Muscle layer of colon (tissue), 2 donors: ENCODE data around the gene RIMKLA.

Experiments
- H3K27ac ChIP-seq: one replicate; pipeline ENCODE4 v1.7.0; 2013; ENCODE audit warnings: low read depth, mild to moderate bottlenecking, low read length, moderate library complexity
- H3K27me3 ChIP-seq, 2 donors: one replicate each; pipeline ENCODE4 v1.7.0; 2013; ENCODE audit warnings: low read length in 2 of 2, mild to moderate bottlenecking in 2 of 2; ENCODE audit not compliant: insufficient read depth in 2 of 2, control insufficient read depth in 1 of 2
- H3K36me3 ChIP-seq: one replicate; pipeline ENCODE4 v1.7.0; 2013; ENCODE audit warnings: mild to moderate bottlenecking, low read length; ENCODE audit not compliant: insufficient read depth
- H3K4me1 ChIP-seq: one replicate; pipeline ENCODE4 v1.7.0; 2013; ENCODE audit warnings: mild to moderate bottlenecking, low read length; ENCODE audit not compliant: insufficient read depth
- H3K4me3 ChIP-seq, 2 donors: one replicate each; pipeline ENCODE4 v1.7.0; 2013; ENCODE audit warnings: low read length in 2 of 2, low read depth in 1 of 2, mild to moderate bottlenecking in 1 of 2, moderate library complexity in 1 of 2
- H3K9ac ChIP-seq: one replicate; pipeline ENCODE4 v1.7.0; 2013; ENCODE audit warnings: low read length
- H3K9me3 ChIP-seq: one replicate; pipeline ENCODE4 v1.7.0; 2013; ENCODE audit warnings: mild to moderate bottlenecking, low read length
- donor health status: abdominal sarcoma.
- donor health status: Adenocarcinoma of cecum.

The RIMKLA gene

GRCh38 chr1:42348498-42348897 is 32.1 kb upstream of the RIMKLA start:
- Histone ChIP-seq H3K9ac (no peak overlapping the region), H3K36me3 (no peaks in the 10 kb centered on the region), H3K27me3 (no peaks in the 10 kb centered on the region), H3K4me3 (no peak overlapping the region), H3K9me3 (no peaks in the 10 kb centered on the region), H3K27ac (no peak overlapping the region), H3K4me1 (no peaks in the 10 kb centered on the region)

- H3K27me3 ChIP-seq: no peaks in the 10 kb centered on the region
- no peaks in the 10 kb centered on the region for H3K36me3 ChIP-seq
- H3K4me1 ChIP-seq: no peaks in the 10 kb centered on the region
- no peak overlapping the region for H3K27ac ChIP-seq
- H3K9me3 ChIP-seq: no peaks in the 10 kb centered on the region
- H3K4me3 ChIP-seq: no peak overlapping the region
- H3K9ac ChIP-seq: no peak overlapping the region
Measured at GRCh38 chr1:42350086-42350485, 30.5 kb upstream of the RIMKLA start.

GRCh38 chr1:42358791-42359190 is 21.8 kb upstream of the RIMKLA start:
- no peak overlapping the region for H3K4me3 ChIP-seq
- H3K4me1 ChIP-seq: no peaks in the 10 kb centered on the region
- no peaks in the 10 kb centered on the region for H3K27me3 ChIP-seq
- no peaks in the 10 kb centered on the region for H3K36me3 ChIP-seq
- H3K9ac ChIP-seq: no peak overlapping the region
- no peaks in the 10 kb centered on the region for H3K9me3 ChIP-seq
- no peak overlapping the region for H3K27ac ChIP-seq

GRCh38 chr1:42359466-42359865 is 21.1 kb upstream of the RIMKLA start:
- Histone ChIP-seq H3K27me3 (no peaks in the 10 kb centered on the region), H3K9me3 (no peaks in the 10 kb centered on the region), H3K36me3 (no peaks in the 10 kb centered on the region), H3K27ac (no peak overlapping the region), H3K4me3 (no peak overlapping the region), H3K9ac (no peak overlapping the region), H3K4me1 (no peaks in the 10 kb centered on the region)

- no peaks in the 10 kb centered on the region for H3K27me3 ChIP-seq
- H3K4me3 ChIP-seq: no peak overlapping the region
- H3K9ac ChIP-seq: no peak overlapping the region
- H3K4me1 ChIP-seq: no peaks in the 10 kb centered on the region
- H3K9me3 ChIP-seq: no peaks in the 10 kb centered on the region
- no peak overlapping the region for H3K27ac ChIP-seq
- H3K36me3 ChIP-seq: no peaks in the 10 kb centered on the region
Measured at GRCh38 chr1:42364089-42364488, 16.5 kb upstream of the RIMKLA start.

- Histone ChIP-seq H3K27ac (no peak overlapping the region), H3K4me3 (no peak overlapping the region), H3K36me3 (no peaks in the 10 kb centered on the region), H3K9ac (no peak overlapping the region), H3K9me3 (no peaks in the 10 kb centered on the region), H3K27me3 (peaks cover 0 to 4% of the 10 kb centered on the region in 2 donors), H3K4me1 (no peaks in the 10 kb centered on the region)
Measured at GRCh38 chr1:42364542-42364941, 16.1 kb upstream of the RIMKLA start.

GRCh38 chr1:42365118-42365517 is 15.5 kb upstream of the RIMKLA start:
- Histone ChIP-seq H3K4me3 (no peak overlapping the region), H3K27me3 (peaks cover 0 to 6% of the 10 kb centered on the region in 2 donors), H3K9me3 (no peaks in the 10 kb centered on the region), H3K27ac (no peak overlapping the region), H3K4me1 (no peaks in the 10 kb centered on the region), H3K36me3 (no peaks in the 10 kb centered on the region), H3K9ac (no peak overlapping the region)

GRCh38 chr1:42368096-42368795 is 12.3 kb upstream of the RIMKLA start:
- Histone ChIP-seq H3K9me3 (no peaks in the 10 kb centered on the region), H3K27ac (no peak overlapping the region), H3K9ac (no peak overlapping the region), H3K4me3 (no peak overlapping the region), H3K36me3 (no peaks in the 10 kb centered on the region), H3K27me3 (peaks cover 0 to 6% of the 10 kb centered on the region in 2 donors), H3K4me1 (no peaks in the 10 kb centered on the region)

GRCh38 chr1:42369471-42369870 is 11.1 kb upstream of the RIMKLA start:
- no peak overlapping the region for H3K4me3 ChIP-seq
- no peaks in the 10 kb centered on the region for H3K9me3 ChIP-seq
- no peaks in the 10 kb centered on the region for H3K36me3 ChIP-seq
- H3K27me3 ChIP-seq: peaks cover 0 to 6% of the 10 kb centered on the region in 2 donors
- H3K27ac ChIP-seq: no peak overlapping the region
- H3K4me1 ChIP-seq: no peaks in the 10 kb centered on the region
- no peak overlapping the region for H3K9ac ChIP-seq

GRCh38 chr1:42370876-42371549 is 9.6 kb upstream of the RIMKLA start:
- Histone ChIP-seq H3K4me3 (no peak overlapping the region), H3K9me3 (no peaks in the 10 kb centered on the region), H3K36me3 (no peaks in the 10 kb centered on the region), H3K4me1 (no peaks in the 10 kb centered on the region), H3K27me3 (peaks cover 0 to 6% of the 10 kb centered on the region in 2 donors), H3K27ac (no peak overlapping the region), H3K9ac (no peak overlapping the region)

GRCh38 chr1:42372796-42373195 is 7.8 kb upstream of the RIMKLA start:
- no peak overlapping the region for H3K9ac ChIP-seq
- no peak overlapping the region for H3K27ac ChIP-seq
- H3K9me3 ChIP-seq: no peaks in the 10 kb centered on the region
- peaks cover 0 to 6% of the 10 kb centered on the region in 2 donors for H3K27me3 ChIP-seq
- H3K4me1 ChIP-seq: no peaks in the 10 kb centered on the region
- H3K36me3 ChIP-seq: no peaks in the 10 kb centered on the region
- no peak overlapping the region for H3K4me3 ChIP-seq
